ENCODE measurements around the gene DCDC2.
"Not testable (repeated sequence)": the region's sequence is repeated elsewhere in the genome, so short reads cannot be mapped to it uniquely, and the experiment has no call there.

The DCDC2 gene

DNA sequence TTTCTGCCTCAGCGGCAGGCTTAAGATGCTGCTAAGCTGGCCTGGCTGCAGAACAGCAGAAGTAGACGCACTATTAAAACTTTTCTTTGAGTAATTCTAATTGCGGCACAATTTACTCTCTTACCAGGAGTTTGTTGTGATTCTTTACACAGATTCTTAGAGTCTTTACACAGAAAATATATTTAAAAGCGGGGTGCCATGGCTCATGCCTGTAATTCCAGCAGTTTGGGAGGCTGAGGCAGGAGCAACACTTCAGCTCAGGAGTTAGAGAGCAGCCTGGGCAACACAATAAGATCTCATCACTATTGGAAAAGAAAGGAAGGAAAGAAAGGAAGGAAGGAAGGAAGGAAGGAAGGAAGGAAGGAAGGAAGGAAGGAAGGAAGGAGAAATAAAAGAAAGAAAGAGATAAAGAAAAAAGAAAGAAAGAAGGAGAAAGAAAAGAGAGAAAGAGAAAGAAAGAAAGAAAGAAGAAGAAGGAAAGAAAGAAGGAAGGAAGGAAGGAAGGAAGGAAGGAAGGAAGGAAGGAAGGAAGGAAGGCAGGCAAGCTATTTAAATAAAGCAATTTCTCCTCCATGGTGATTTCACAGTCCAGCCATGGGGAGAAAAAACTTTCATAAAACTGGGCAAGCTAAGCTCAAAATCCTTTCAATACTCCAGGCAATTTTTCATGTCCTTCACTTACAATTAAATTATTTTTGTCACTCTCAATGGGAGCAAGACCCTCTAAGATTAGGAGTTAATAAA, 23.8 kb upstream of the DCDC2 start:
- DNase-seq (ENCODE audit: low read depth in 2 of 3, low spot score in 1 of 3), result no peak

- DNase-seq (ENCODE audit: low read depth in 2 of 3, low spot score in 1 of 3), result no peak
These were observed 20.7 kb upstream of the DCDC2 start for GRCh38 chr6:24378473-24379097.

DNA sequence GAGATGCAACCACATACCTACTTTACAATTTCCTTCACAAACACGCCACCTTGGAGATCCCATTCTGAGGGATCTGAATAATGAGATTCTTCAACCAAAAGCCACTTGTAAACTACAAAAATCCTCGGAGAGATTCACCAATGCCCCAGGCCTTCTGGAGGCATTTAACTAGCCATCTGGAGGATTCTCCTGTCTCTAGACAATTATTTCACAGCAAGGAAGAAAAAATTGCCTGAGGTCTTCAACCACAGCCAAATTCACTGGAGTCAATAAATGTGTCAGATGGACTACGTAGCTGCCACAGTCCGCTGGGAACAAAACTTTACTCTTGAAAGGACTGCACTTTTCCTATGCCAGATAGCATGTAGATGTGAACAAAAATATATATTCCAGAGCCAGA, 19.0 kb upstream of the DCDC2 start:
- no peak for DNase-seq (ENCODE audit: low read depth in 2 of 3, low spot score in 1 of 3)

GRCh38 chr6:24374612-24375011, 16.8 kb upstream of the DCDC2 start:
- no peak for DNase-seq (ENCODE audit: low read depth in 2 of 3, low spot score in 1 of 3)

DNA sequence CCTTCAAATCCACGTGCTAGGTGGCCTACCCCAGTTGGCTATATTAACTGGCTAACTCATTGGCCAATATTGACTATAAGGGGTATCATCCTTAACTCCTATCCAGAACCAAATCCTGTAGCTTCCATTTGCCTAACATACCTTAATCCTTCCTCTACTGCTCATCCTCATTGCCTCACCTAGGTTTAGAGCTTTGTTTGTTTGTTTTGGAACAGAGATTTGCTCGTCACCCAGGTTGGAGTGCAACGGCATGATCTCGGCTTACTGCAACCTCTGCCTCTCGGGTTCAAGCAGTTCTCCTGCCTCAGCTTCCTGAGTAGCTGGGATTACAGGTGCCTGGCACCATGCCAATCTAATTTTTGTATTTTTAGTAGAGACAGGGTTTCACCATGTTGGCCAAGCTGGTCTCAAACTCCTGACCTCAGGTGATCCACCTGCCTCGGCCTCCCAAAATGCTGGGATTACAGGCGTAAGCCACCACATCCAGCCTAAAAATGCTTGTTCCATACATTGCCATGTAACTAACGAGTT, 7.3 kb upstream of the DCDC2 start:
- DNase-seq (ENCODE audit: low read depth in 2 of 3, low spot score in 1 of 3), result not testable (repeated sequence)

DNA sequence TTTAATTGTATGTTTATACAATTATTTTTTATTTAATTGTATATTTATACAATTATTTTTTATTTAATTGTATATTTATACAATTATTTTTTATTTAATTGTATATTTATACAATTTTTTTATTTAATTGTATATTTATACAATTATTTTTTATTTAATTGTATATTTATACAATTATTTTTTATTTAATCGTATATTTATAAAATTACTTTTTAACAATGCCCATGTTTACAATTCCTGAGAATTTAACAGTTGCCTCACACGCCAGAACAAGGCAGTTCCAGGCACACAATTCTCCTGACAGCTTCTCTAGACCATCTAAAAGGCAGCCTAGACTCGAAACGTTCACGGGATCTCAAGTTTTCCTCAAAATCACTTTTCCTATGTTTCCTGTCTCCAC, 4.5 kb upstream of the DCDC2 start:
- not testable (repeated sequence) for DNase-seq (ENCODE audit: low read depth in 2 of 3, low spot score in 1 of 3)

DNA sequence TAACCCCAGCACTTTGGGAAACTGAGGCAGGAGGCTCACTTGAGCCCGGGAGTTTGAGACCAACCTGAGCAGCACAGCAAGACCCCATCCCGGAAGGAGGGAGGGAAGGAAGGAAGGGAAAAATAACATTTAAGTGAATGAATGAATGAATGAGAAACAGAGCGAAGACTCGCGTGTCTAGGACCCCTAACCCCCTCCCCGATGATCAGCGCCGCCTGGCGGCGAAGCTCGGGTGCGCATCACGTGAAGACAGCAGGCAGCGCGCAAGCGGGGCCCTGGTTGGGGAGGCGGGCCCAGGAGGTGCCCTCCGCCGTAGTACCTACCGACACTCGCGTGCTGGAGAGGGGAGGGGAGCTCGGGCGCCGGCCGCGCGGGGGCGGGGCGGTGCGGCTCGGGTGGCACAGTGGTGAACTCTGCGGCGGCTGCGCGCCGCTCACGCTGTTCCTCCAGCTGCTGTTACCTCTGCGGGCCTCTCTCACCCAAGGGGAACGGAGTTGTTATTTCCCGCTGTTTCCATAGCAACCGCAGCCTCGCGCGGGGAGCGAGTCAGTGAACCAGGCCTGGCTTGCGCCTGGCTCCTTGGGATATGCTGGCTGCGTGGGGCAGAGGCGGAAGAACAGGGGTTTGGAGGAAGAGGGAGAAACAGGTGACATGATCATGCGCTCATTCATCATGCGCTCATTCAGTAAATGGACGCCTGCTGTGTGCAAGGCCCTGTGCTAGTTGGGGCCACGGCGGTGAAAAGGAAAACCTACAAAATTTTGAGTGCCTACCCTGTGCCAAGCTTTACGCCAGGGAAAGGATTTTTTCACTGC, 2.0 kb upstream of the DCDC2 start:
- peak; percentile 76 to 84 (median 84) for DNase-seq (ENCODE audit: low read depth in 2 of 3, low spot score in 1 of 3)

DNA sequence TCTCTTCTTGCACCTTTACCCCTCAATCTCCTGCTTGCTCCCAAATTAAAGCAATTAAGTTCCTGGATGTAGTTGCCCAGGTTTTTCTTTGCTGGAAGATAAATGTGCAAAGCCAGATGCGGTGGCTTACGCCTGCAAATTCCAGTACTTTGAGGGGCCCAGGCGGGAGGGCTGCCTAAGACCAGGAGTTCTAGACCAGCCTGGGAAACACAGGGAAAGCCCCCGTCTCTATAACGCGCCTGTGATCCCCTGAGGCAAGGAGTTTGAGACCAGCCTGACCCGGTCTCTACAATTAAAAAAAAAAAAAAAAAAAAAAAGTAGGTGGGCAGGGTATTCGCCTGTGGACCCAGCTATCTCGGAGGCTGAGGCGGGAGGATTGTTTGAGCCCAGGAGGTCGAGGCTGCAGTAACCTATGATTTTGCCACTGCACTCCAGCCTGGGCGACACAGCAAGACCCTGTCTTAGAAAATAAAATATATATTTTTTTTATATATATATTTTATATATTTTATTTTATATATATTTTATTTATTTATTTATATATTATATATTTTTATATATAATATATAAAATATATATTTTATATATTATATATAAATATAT, 461 bp upstream of the DCDC2 start:
- no peak for DNase-seq (ENCODE audit: low read depth in 2 of 3, low spot score in 1 of 3)

DNA sequence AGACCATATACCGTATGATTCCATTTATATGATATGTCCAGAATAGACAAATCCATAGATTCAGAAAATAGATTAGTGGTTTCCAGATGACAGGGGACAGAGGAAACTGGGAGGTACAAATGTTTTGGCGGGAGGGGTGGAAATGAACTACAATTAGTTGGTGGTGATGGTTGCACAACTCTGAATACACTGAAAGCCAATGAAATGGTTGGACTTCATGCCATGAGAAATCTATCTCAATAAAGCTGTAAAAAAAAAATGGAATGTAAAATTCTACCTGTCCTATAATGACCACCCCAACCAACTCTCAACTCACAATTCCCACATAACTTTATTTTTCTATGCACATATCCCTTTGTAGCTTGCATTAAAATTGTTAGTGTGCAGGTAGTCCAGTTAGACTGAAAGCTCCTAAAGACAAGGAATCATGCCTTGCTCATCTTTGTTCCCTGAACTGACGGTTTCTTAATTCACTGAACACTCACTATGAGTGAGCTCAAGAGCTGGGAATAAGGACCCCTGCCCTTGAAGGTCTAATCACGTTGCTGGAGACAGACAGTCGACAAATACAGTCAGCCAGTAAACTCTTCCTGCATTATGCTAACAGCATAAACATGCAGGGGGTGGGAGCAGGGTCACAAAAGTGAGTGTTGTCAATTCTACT, 1.4 kb downstream of the DCDC2 start:
- no peak for DNase-seq (ENCODE audit: low read depth in 2 of 3, low spot score in 1 of 3)

DNA sequence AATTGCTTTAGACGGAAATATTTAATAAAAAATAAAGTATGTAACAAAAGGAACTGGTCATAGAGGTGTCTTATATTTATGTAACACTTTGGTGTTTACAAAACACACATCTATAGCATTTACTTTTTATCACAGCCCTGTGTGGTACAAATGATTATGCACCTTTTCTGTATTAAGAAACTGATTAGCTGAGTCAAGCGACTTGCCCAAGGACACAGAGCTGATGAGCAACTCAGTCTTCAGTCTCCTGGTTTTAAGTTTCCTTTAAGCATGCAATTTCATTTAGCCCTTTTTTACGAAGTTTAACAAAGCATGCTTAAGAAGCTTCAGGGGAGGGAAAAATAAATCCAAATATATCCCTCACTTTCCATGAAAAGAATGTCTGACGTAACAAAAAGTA, 2.5 kb downstream of the DCDC2 start:
- no peak for DNase-seq (ENCODE audit: low read depth in 2 of 3, low spot score in 1 of 3)

GRCh38 chr6:24353861-24354260, 4.0 kb downstream of the DCDC2 start:
- DNase-seq (ENCODE audit: low read depth in 2 of 3, low spot score in 1 of 3), result no peak

DNA sequence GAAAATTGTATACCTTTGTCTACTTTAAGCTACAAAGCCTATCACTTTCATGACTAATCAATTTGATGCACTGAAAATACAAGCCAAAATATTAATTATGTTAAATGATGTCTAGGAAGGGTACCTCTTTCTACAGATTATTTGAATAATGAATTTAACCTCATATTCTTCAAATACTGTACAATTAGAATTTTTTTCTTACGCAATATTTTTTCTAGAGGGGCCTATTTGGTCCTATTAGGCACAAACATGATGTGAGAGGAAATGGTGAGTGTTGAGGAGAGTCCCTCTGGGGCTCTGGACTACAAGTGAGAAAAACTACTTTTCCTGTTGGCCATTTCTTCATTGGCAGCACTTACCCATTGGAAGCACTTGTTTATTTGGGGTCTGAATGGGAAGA, 5.4 kb downstream of the DCDC2 start:
- no peak for DNase-seq (ENCODE audit: low read depth in 2 of 3, low spot score in 1 of 3)

- DNase-seq (ENCODE audit: low read depth in 2 of 3, low spot score in 1 of 3), result no peak
These were observed 12.9 kb downstream of the DCDC2 start for GRCh38 chr6:24344976-24345375.

DNA sequence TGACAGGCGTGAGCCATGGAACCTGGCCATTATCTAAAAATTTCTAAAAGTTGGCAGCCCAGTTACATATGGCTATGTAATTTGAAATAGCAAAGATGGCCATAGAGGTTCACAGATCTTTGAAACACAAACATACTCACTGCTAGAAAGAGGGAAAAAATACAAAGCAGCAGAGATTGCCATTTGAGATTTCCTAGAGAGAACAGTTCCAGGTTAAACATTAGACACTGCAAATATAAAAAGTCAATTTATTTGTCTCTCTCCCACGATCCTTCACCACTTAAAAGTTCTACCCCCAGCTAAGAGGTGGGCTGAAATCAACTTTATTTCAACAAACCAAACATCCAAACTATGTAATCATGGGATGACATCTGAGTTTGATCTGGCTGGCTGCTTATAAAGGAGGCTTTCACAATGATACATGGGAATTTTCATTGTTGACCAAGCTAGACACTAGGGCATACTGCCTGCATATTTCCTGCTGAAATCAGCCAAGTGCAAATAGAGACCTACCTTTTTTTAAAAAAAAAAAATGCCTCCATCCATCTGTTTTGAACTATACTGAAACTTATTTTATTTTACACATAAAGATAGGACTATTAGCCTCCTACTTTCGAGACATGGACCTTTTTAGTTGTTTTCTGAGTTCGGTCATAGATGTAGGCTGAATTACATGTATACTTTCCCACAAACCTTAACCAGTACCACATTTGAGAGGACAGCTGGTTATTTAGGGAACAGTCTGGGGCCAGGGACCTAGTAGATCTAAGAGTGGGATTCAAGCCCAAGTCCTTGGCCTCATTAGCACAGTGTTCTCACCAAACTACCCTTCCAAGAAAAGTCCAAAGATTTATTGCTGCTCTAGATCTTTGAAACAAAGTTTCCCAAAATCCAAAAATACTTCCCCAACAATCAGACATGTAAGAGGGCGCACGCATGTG, 16.6 kb downstream of the DCDC2 start:
- no peak for DNase-seq (ENCODE audit: low read depth in 2 of 3, low spot score in 1 of 3)

DNA sequence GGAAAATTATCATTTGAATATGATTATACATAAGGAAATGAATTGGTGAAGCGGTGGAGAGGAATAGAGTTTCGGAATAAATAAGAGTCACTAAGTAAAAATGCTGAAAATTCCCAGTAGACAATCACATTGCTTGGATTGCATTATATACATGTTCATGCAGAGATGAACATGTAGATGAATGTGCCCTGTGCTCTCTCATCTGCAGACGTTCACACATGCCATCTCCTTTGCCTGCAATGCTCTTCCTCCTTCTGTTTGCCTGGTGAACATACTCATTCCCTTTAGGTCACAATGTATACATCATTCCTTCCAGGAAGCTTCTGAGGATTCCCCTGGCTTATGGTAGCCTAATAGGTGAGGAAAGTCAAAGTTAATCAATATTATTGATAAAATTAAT, 17.9 kb downstream of the DCDC2 start:
- DNase-seq (ENCODE audit: low read depth in 2 of 3, low spot score in 1 of 3), result no peak

DNA sequence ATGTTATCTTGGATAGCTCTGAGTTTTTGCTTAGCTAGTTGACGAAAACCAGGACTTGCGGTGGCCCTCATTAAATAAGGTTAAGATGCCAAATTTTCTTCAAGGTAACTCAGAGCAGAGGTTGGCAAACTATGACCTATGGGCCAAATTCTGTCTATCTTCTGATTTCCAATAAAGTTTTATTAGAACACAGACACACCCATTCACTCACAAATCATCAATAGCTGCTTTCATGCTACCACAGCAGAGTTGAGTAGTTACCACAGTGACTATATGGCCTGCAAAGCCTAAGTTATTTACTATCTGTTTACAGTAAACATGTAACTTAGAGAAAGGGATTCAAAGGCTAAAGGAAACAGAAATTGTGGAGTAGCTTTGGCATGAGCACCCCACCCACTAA, 23.6 kb downstream of the DCDC2 start:
- no peak for DNase-seq (ENCODE audit: low read depth in 2 of 3, low spot score in 1 of 3)

- no peak for DNase-seq (ENCODE audit: low read depth in 2 of 3, low spot score in 1 of 3)
These were observed 25.5 kb downstream of the DCDC2 start for GRCh38 chr6:24332317-24332716.

DNA sequence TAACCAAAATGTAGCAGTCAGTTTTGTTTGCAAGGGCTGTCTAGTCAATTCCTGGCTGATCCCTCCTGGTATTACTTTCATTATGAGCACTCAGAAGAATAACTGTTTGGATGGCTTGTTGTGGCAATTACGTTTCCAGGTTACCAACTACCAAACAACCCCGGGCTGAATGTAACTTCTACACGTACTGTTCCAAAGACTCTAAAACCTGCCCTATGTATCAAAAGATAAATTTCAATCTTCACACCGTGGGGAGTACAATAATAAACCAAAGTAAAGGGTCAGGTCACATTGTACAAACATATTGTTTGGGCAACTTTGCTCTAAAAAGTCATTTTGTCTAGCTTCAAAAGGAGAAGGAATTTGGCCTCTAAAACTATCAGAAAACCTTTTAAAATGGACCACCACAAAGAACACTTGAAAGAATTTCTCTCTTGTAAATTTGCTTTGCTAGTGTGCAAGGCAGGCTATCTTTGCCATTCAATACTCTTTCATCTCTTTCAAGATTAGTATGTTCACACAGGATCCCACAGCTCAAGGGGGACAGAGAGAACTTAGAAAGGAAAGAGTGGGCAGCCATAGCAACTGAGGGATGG, 27.6 kb downstream of the DCDC2 start:
- no peak for DNase-seq (ENCODE audit: low read depth in 2 of 3, low spot score in 1 of 3)

DNA sequence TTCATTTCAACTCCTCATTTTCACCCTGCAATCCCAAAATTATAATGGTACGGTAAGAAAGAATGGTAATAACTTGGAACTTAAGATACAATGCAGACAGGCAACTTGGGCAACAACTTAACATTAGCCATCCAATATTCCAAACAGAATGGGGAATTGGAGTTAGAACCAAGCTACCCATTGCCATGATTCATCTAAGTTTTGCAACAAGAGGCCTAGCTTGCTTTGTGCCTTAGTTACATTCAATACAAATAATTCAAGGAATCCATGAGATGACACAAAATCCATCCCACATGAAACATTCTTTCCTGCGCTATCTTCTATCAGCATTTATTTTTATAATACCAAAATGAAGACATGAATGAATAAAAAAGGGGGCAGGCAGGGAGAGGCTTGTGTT, 28.4 kb downstream of the DCDC2 start:
- no peak for DNase-seq (ENCODE audit: low read depth in 2 of 3, low spot score in 1 of 3)

Measured in stimulated activated CD4-positive, alpha-beta T cell treated with anti-CD3 and anti-CD28 coated beads, Interleukin-12 subunit alpha, Interleukin-12 subunit beta, amount 100 ng/mL, for 48 hours (primary cell).